ENCODE data around the gene LGALS8.
A peak's percentile ranks its signal among the peaks of the same experiment; 100 is the strongest.

The LGALS8 gene

DNA sequence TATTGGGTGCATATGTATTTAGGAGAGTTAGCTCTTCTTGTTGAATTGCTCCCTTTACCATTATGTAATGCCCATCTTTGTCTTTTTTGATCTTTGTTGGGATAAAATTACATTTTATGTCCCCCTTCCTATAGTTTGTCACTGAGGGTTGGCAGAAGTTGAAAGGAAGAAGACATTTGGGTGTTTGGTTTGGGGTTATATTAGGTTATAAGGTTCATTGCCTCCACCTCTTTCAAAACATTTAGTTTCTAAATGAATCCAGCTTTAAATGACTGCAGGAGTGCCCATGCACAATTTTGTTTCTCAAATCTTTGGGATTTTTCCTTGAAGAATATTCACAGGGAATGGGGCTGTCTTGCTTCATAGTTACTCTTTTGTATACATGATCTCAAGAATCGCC is 14.6 kb upstream of the LGALS8 start:
- DNase-seq (ENCODE audit: low spot score), result no peak

DNA sequence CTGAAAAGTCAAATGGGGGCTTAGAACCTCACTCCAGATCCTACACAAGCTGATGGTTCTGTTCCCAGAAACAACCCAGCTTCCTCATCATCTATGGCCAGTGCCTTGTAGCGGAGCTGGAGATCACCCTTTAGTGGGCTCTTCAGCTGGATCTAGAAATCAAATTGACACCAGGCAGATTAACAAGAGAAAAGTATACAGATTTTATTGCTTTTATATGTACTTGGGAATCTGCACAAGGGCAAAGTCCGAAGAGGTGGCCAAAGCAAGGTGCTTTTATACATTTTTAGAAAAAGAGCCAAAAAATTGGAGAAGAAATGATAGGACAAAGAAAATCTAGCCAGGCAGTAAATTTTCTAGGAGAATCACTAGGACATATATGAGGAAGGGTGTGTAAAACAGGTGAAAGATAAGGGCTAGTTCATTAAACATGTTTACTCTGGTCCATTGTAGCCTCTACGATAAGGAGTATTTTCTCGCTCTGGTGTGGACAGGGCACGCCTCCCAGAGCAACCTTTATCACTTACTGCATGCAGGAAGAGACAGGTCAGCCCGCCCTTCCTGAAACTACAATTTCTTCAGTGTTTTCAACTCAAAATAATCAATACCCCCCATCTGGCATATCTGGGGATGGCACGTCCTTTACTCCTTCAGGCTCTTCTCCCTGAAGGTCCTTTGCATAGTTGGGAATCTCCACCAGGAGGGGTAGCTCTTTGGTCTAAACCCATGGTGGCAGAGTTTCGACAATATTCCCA is 14.0 kb upstream of the LGALS8 start:
- no peak for DNase-seq (ENCODE audit: low spot score)

DNA sequence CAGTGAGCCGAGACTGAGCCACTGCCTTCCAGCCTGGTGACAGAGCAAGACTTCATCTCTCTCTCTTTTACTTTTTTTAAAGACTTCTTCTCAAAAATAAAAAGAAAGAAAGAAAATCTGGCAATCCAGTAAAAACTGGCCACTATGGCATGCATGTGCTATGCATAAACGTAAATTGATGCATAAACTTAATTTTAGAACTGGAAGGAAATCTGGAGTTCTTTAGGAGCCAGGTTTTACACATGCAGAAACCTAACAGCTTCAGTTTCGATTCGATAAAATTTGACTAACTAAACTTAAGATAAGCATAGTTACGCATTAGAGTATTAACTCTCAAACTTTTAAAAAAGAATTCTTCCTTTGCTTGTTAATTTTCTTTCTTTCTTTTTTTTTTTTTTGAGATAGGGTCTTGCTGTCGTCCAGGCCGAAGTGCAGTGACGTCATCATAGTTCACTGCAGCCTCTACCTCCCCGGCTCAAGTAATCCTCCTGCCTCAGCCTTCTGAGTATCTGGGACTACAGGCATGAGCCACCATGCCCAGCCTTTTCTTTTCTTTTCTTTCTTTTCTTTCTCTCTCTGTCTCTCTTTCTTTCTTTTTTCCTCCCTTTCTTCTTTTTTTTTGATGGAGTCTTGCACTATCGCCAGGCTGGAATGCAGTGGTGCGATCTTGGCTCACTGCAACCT is 11.9 kb upstream of the LGALS8 start:
- no peak for DNase-seq (ENCODE audit: low spot score)

DNA sequence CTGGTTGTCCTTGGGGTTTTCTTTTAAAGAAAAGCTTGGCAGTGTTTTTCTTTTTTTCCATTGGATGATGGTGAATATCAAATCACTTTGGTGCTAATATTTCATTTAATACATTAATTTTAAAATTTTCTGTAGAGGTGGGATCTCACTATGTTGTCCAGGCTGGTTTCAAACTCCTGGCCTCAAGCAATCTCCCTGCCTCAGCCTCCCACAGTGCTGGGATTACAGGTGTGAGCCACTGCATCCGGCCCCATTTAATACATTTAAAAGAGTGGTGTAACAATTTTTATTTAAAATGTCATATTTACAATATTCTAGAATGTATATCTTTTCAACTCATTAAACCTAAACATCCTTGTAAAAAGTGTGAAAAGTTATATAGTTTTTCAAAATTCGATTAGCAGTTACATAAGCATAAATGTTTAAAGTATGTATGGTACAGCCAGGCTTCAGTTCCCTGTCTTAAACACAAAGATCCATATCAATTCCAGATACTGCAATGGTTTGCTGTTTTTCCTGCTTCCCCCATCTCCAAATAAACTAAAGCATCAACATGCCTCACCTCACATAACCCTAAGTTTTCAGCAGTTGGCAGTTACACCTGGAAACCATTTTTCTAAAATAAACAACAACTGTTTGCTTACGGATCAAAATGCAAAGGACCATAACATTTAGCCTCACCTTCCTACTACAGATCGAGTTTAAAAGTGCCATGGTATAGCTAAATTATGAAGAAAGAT is 8.9 kb upstream of the LGALS8 start:
- no peak for DNase-seq (ENCODE audit: low spot score)

DNA sequence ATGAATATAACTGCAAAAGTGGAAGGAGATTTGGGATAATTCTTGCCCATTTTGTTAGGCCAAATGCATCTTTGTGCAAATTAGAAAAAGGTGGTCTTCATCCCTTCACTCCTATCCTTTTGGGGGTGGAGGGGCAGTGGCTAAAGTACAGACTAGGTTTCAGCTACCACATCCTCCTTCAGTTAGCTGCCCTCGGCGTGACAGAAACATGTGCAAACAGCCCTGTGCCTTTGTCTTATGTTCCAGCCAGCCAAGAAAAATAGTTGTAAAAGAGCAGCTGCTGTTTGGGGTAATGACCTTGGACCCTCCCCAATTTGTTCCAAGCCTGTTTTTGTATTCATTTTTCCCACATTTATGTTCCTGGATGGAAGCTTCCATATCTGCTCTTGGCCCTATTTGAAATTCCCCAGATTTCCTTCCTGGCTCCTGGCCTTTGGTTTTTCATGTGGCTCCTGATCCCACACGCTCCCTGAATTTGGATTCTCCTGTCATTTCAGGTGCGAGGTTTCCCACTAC is 8.3 kb upstream of the LGALS8 start:
- DNase-seq (ENCODE audit: low spot score), result no peak

DNA sequence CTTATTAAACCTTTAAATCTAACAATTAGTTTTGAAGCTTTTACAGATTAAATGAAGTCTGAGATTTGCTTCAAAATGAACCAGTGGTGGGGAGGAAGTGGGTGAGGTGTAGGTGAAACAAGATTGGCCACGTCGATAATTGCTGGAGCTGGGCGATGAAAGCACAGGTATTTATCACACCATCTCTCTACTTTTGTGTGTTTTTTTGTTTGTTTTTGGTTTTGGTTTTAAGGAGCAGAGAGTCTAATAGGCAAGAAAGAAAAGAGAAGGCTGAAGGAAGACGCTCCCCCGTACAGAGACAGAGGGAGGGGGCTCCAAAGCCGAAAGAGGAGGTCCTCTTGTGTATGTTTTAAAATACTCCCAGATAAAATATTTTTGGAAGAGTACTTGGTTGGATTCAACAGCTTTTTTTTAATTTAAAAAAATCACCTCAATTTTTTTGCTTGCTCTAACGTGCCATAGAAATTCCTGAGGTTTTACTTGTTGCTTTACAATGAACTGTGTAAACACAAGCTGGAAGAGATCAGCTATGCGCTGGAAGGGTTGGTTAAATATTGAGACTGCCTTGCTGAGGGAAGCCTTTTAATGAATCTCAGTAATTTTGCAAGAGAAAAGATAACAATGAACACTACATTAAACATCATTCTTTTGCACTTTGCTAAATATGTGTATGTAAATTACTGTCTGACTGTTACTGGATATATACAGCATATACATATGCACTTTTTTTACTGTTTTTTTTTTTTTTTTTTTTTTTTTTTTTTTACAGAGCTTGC is 6.7 kb upstream of the LGALS8 start:
- DNase-seq (ENCODE audit: low spot score), result no peak

DNA sequence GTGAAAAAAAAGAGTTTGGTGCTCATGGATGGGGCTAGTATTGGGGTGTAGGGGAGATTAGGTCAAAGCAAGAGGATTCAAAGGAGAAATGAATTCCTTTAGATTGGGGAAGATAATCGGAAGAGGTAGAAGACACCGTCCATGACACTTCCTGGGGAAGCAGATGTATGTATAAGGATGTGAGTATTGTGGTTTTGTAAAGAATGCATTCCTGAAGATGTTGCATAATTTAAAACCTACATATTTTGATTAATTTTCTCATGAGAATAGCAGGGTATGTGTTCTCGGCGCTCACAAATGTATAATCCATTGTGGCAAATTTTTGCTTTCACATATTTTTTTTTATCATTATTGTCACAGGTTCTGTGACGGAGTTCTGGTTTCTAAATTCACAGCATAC is 5.5 kb upstream of the LGALS8 start:
- no peak for DNase-seq (ENCODE audit: low spot score)

DNA sequence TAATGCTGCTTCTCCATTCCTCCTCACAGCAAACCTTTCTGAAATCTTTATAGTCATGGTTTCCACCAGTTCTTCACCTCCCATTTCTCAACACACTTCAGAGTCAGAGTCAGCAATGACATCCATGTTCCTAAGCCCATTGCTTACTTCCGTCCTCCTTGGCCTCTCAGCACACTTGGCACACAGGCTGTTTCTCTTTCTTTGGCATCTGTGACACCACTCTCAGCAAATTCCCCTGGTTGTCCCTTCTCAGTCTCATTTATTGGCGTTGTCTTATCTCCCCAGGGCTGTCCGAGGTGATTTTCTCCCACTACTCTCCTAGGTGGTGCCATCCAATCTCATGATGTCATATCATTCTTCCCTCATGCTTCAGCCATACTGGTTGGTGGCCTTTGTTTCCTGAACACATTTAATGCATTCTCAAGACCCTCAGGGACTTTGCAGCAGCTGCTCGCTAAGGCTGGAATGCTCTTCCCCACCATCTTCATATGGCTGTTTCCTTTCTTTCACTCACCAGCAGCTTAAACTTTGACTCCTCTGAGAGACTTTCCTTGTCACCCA is 3.3 kb upstream of the LGALS8 start:
- no peak for DNase-seq (ENCODE audit: low spot score)

DNA sequence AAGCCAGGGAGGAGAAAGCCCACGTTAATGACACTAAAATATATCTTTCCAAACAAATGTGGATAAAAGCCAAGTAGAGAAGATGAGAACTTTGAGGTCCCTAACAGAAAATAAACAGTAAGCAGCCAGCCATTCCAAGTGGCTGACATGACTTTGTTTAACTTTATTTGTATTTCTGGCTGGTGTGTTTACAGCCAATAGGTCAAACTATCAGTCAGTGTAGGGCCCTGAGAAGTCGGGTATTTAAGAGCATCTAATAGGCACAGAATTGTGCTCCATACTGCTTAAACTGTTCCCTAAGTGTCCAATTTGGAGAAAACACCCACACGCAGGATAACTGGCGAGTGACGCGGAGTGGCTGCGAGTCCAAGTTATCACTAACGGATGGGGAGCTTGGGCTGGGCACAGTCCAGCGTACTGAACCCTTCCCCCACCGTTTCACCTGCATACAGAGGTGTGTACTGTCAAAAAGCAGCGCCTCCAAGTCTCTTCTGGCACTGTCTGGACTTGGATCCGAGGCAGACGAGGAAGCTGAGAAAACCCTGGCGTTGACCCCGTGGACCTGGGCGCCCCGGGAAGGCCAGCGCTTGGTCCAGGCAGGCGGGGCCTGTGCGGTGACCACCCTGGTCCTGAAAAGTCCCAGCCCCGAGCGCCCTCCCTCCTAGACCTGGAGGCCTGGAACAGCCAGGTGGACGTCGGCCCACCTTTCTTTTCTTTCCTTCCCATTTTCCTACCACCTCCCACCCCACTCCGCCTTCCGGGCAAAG is 662 bp upstream of the LGALS8 start:
- DNase-seq (ENCODE audit: low spot score), result peak; percentile 23

DNA sequence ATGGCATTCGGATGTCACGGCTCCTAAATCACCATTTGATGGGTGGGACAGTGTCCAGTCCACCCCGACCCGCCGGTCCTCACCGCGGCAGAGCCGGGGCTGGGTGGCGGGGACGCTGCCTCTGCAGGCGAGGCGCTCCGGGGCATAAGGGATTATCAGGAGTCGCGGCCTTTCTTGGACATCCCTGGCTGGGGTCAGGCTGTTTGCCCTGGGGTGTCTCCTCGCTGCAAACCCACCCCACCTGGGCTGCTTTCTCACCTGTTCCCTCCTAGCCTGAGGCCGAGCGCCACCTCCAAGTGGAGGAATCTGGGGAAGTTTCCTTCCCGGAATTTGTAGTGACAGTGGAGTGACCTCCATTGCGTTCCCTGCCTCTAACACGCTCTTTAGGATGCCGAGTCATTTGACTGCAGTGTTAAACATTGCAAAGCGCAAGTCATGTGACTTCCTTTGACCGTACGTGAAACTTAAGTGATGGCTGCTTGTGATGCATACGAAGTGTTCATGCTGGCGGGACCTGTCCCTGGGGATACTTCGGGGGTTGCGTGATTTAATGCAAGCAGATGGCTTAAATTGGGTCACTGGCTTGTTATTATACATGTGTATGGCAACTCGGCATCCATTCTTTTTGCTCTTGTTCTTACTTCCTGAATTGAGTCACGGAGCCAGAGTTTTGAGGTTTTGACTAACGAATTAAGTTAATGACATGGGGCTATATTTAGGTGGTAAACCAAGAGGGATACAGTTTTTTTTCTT is 536 bp downstream of the LGALS8 start:
- DNase-seq (ENCODE audit: low spot score), result peak; percentile 90

DNA sequence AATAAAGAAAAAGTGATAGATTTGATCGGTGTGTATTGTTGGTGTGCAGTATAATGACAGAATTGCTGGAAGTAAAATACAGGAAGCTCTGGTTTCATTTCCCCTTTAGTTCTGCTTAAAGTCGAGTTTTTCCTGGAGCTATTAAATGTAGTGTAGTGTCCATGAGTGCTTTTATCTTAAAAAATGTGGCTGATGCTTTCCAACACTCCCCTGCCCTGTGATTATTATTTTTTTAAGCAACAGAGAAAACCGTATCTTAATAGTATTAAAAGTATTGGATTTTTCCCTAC is 1.1 kb downstream of the LGALS8 start:
- no peak for DNase-seq (ENCODE audit: low spot score)

DNA sequence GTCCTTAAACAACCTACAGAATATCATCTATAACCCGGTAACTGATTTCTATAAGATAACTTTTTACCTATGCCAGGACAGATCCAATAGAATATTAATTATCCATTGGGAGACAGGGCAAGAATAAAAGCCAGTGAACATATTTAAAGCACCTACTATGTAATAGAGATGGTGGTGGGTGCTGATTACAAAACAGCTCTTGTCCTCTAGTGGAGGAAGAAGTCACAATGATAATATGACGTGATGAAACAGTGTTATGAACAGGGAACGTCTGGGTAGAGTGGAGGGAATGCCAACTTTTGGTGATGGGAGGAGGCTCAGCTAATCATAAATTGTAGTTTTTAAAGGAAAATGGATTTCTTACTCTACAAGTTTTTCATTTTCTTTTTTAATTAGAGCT is 2.3 kb downstream of the LGALS8 start:
- no peak for DNase-seq (ENCODE audit: low spot score)

DNA sequence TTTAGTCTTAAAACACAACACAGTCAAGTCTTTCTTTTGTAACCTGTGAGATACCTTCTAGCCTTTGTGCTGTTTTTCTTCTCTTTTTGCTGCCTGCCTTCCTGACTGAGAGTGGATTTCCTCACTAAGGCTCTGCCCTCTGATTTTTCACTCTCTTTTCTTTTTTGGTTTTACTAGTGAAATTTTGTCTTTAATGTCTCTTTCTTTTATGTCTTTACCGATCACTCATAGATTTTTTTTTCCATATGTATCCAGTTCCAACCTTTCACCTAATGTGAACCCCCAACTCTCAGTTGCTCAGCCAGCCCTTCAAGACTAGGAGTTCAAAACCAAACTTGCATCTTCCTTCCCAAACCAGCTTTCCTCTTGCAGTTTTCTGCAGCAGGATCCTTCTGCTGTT is 6.5 kb downstream of the LGALS8 start:
- no peak for DNase-seq (ENCODE audit: low spot score)

DNA sequence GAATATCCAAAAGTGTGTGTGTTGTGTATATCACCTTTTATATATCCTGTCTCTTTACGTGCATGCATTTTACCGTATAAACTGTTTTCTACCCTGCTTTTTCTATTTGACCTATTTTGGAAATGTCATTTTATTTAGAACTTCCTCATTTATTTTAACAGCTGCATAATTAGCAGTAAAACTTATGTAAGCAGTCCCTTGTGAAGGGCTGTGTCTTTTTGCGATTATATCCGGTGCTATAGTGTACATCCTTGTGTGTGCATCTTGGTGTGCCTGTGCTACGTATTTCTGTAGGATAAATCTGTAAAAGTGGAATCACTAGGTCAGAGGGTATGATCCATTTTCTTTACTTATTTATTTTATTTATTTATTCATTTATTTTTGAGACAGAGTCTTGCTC is 7.2 kb downstream of the LGALS8 start:
- no peak for DNase-seq (ENCODE audit: low spot score)

DNA sequence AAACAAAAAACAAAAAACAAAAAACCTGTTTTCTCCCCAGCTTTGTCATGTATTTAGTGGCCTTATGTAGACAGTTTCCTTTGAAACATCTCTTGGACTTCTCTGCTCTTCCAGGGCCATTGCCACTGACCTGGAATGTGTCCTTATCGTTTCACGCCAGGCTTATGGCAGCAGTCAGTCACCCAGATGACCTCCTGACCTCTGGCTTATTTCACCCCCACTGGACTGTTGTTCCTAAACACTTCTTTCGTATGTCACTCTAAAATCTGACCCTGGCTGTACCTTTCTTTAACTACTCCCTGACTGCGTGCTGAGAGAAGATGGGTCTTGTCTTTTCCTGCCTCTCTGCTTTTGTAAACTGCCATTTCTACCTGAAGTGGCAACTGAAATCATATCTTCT is 9.1 kb downstream of the LGALS8 start:
- no peak for DNase-seq (ENCODE audit: low spot score)

DNA sequence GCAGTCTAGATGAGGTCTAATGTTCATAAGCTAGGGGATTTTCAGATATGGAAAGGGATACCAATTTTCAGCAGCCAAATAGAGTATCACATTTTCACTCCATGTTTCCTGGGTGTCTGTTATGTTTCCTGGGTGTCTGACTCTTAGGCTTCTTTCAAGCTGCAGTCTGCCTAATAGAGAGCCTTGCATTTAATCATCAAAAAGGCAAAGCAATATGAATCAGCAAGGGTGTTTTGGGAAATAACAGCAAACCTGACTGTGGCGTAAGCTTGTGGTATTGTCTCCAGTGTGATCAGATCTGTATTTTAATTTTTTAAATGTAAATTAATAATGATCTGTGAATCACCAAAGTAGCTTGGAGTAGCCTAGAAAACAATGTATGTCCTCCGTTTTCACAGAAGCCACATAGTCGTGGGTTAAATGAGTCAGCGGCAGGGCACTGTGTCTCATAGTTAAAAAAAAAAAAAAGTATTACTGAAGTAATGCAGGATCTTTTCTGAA is 10.4 kb downstream of the LGALS8 start:
- DNase-seq (ENCODE audit: low spot score), result peak; percentile 23

DNA sequence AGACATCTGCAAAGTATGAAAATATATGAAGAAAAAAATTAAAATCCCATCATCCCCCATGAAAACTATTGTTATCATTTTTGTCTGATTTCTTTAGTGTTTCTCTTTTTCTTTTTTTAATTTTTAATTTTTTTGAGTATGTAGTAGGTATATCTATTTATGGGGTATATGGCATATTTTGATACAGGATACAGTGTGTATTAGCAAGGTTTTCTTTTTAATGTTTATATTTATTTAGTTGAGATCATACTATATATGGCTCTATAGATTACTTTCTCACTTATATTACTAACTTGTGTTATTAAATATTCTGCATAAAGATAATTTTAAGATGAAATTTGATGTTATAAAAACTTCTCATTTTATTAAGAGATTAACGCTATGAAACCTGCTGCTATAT is 11.4 kb downstream of the LGALS8 start:
- DNase-seq (ENCODE audit: low spot score), result no peak

DNA sequence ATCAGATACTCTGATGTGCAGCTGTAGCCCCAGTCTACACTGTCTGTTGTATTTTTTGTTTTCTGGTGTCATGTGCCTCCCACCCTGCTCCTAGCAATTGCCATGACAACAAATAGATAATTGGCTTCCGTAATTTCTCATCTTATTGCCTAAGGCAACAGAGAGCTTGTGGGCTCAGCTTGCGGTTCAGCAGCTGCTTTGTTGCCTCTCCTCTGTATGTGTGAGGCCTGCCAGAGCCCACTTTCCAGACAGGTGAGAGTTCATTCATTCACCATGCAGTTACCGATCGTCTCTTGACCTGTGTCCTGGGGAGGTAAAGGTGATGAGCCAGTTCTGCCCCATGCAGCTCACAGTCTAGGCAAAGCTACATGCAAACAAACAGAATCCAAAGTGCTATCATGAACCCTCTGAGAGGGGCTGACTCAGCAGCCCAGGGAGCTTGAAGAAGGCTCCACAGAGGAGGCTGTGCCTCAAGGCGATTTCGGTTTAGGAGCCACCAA is 11.9 kb downstream of the LGALS8 start:
- DNase-seq (ENCODE audit: low spot score), result no peak

DNA sequence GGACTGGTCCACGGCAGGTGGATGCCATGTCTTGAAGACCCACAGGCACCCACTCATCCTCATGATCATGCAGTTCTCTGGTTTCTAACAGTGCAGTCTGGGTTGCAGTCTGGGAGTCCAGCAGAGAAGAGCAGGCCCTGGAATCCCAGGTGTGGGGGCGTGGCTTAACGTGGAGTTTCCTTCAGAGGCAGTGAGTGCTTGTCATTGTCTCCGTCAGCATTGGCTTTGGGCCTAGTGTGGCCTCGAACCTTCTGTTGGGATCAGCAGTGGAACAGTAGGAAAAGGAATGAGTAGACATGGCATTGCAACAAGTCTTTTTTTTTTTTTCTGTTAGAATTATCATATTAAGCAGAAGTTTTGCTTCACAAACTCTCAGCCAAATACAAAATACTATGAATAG is 12.8 kb downstream of the LGALS8 start:
- no peak for DNase-seq (ENCODE audit: low spot score)

DNA sequence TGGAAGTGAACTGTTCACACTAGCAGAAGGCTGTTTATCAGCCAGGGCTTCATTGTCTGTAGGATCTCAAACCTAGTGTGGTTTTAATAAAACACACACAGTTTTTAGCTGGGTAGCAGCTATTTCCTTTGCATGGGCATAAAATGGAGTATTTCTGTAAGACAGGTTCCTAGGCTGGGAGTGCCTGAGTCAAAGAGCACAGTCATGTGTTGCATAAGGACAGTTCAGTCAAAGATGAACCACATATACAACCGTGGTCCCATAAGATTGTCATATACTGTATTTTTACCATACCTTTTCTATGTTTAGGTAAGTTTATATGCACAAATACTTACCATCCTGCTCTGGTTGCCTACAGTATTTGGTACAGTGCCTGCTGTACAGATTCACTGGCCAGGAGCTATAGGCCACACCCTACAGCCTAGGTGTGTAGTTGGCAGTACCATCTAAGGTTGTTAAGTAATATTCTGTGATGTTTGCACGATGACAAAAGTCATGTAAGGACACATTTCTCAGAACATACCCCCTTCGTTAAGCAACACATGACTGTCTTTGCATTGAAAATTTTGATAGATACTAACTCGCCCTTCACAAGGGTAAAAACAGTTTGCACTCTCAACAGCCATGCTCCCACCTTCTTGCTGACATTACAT is 17.2 kb downstream of the LGALS8 start:
- no peak for DNase-seq (ENCODE audit: low spot score)

All from RKO (cell line).